GM19467 (cell line): ENCODE measurements around the gene GAL.

Source experiments
- ATAC-seq: cut with Tn5 transposase; IDR thresholded peaks from one replicate; pipeline ENCODE4 v1.9.1; 2021; ENCODE audit warnings: mild to moderate bottlenecking, moderate library complexity; ENCODE audit not compliant: unreplicated experiment

Gene GAL

GRCh38 chr11:68680541-68681231 lies 3.7 kb upstream of the GAL start:
- no peak for ATAC-seq

GRCh38 chr11:68682531-68682961 lies 1.8 kb upstream of the GAL start:
- no peak for ATAC-seq

- ATAC-seq = no peak
Observed at GRCh38 chr11:68683121-68683520, 1.2 kb upstream of the GAL start.

- ATAC-seq = no peak
Observed at GRCh38 chr11:68683536-68684384, 584 bp upstream of the GAL start.

GRCh38 chr11:68685656-68686380 lies 1.5 kb downstream of the GAL start:
- ATAC-seq = no peak

GRCh38 chr11:68686486-68686885 lies 2.1 kb downstream of the GAL start:
- ATAC-seq = no peak

GRCh38 chr11:68687311-68687710 lies 3.0 kb downstream of the GAL start:
- ATAC-seq = no peak

- ATAC-seq = no peak
Observed at GRCh38 chr11:68687986-68688385, 3.6 kb downstream of the GAL start.

- ATAC-seq = no peak
Observed at GRCh38 chr11:68688881-68689280, 4.5 kb downstream of the GAL start.

- ATAC-seq = no peak
Observed at GRCh38 chr11:68689737-68690625, 5.6 kb downstream of the GAL start.

GRCh38 chr11:68690671-68691401 lies 6.5 kb downstream of the GAL start:
- ATAC-seq = no peak

- no peak for ATAC-seq
Observed at GRCh38 chr11:68691402-68691784, 7.0 kb downstream of the GAL start.

GRCh38 chr11:68692115-68692514 lies 7.8 kb downstream of the GAL start:
- no peak for ATAC-seq

GRCh38 chr11:68692871-68693483 lies 8.6 kb downstream of the GAL start:
- ATAC-seq = no peak

GRCh38 chr11:68693484-68693882 lies 9.1 kb downstream of the GAL start:
- ATAC-seq = no peak

GRCh38 chr11:68694431-68695297 lies 10.3 kb downstream of the GAL start:
- no peak for ATAC-seq

- no peak for ATAC-seq
Observed at GRCh38 chr11:68695531-68695930, 11.2 kb downstream of the GAL start.

- no peak for ATAC-seq
Observed at GRCh38 chr11:68698993-68699392, 14.6 kb downstream of the GAL start.

- ATAC-seq = no peak
Observed at GRCh38 chr11:68704887-68705286, 20.5 kb downstream of the GAL start.
